H9 (cell line): ENCODE measurements around the gene CCND2. TPM values are rescaled to one million over a fixed set of nuclear protein-coding genes. Genes with fewer than 3 reads are reported as not detected.

Source experiments
- DNase-seq: peaks from one replicate; pipeline ENCODE4 v3.0.0-alpha.2; 2017
- H2AFZ ChIP-seq: one replicate; pipeline ENCODE4 v1.6.1; 2013; ENCODE audit warnings: mild to moderate bottlenecking, low read length, control low read depth, moderate library complexity
- H2AK5ac ChIP-seq: 2 replicates; pipeline ENCODE4 v1.6.1; 2013; ENCODE audit warnings: low read length, control low read depth, mixed read lengths; ENCODE audit not compliant: insufficient read length
- H2BK120ac ChIP-seq: one replicate; pipeline ENCODE4 v1.6.1; 2013; ENCODE audit warnings: low read depth, mild to moderate bottlenecking, low read length, control low read depth, inconsistent platforms; ENCODE audit not compliant: poor library complexity, severe bottlenecking
- H2BK12ac ChIP-seq: 2 replicates; pipeline ENCODE4 v1.6.1; 2013; ENCODE audit warnings: low read length, control low read depth, mixed read lengths, low read depth; ENCODE audit not compliant: insufficient read length
- H2BK15ac ChIP-seq: 2 replicates; pipeline ENCODE4 v1.6.1; 2013; ENCODE audit warnings: low read depth, low read length, control low read depth
- H2BK20ac ChIP-seq: one replicate; pipeline ENCODE4 v1.6.1; 2013; ENCODE audit warnings: low read depth, mild to moderate bottlenecking, low read length, control low read depth, inconsistent platforms; ENCODE audit not compliant: poor library complexity, severe bottlenecking
- H2BK5ac ChIP-seq: 2 replicates; pipeline ENCODE4 v1.6.1; 2013; ENCODE audit warnings: low read length, control low read depth, mixed read lengths; ENCODE audit not compliant: insufficient read length
- H3K14ac ChIP-seq: 2 replicates; pipeline ENCODE4 v1.6.1; 2013; ENCODE audit warnings: low read length, control low read depth; ENCODE audit not compliant: insufficient read depth
- H3K18ac ChIP-seq: 2 replicates; pipeline ENCODE4 v1.6.1; 2013; ENCODE audit warnings: low read depth, mild to moderate bottlenecking, mixed read lengths, low read length, control low read depth; ENCODE audit not compliant: insufficient read length
- H3K23ac ChIP-seq: 2 replicates; pipeline ENCODE4 v1.6.1; 2013; ENCODE audit warnings: low read length, control low read depth, mixed read lengths, low read depth; ENCODE audit not compliant: insufficient read length
- H3K23me2 ChIP-seq: 2 replicates; pipeline ENCODE4 v1.6.1; 2013; ENCODE audit warnings: low read depth, mild to moderate bottlenecking, mixed read lengths, low read length, control low read depth; ENCODE audit not compliant: insufficient read length, poor library complexity, severe bottlenecking
- H3K27ac ChIP-seq: 2 replicates; pipeline ENCODE4 v1.5.1; 2013; ENCODE audit warnings: low read length, control low read depth, mixed read lengths, low read depth; ENCODE audit not compliant: insufficient read length
- H3K27me3 ChIP-seq: 2 replicates; pipeline ENCODE4 v1.6.1; 2013; ENCODE audit warnings: low read length, control low read depth, inconsistent platforms; ENCODE audit not compliant: insufficient read depth
- H3K4ac ChIP-seq: 2 replicates; pipeline ENCODE4 v1.6.1; 2013; ENCODE audit warnings: low read depth, mild to moderate bottlenecking, control low read depth, inconsistent platforms, low read length, moderate library complexity
- H3K4me1 ChIP-seq: 2 replicates; pipeline ENCODE4 v1.6.1; 2013; ENCODE audit warnings: low read length, control low read depth, inconsistent platforms; ENCODE audit not compliant: insufficient read depth
- H3K4me2 ChIP-seq: 2 replicates; pipeline ENCODE4 v1.6.1; 2013; ENCODE audit warnings: low read length, control low read depth, mixed read lengths; ENCODE audit not compliant: insufficient read length, insufficient read depth
- H3K56ac ChIP-seq: 2 replicates; pipeline ENCODE4 v1.6.1; 2013; ENCODE audit warnings: low read depth, mild to moderate bottlenecking, mixed read lengths, low read length, control low read depth; ENCODE audit not compliant: insufficient read length
- H3K79me1 ChIP-seq: 2 replicates; pipeline ENCODE4 v1.6.1; 2013; ENCODE audit warnings: low read depth, mild to moderate bottlenecking, moderate library complexity, low read length, control low read depth, inconsistent platforms; ENCODE audit not compliant: insufficient read depth, poor library complexity, severe bottlenecking
- H3K79me2 ChIP-seq: 2 replicates; pipeline ENCODE4 v1.6.1; 2013; ENCODE audit warnings: low read length, control low read depth, inconsistent platforms; ENCODE audit not compliant: insufficient read depth
- H3K9ac ChIP-seq: 2 replicates; pipeline ENCODE4 v1.6.1; 2013; ENCODE audit warnings: low read length, control low read depth, mixed read lengths; ENCODE audit not compliant: insufficient read length; ENCODE audit errors: extremely low read depth
- H3K9me3 ChIP-seq: one replicate; pipeline ENCODE4 v1.6.1; 2013; ENCODE audit warnings: low read depth, low read length, inconsistent platforms; ENCODE audit not compliant: control insufficient read depth
- H3T11ph ChIP-seq: one replicate; pipeline ENCODE4 v1.6.1; 2013; ENCODE audit warnings: mild to moderate bottlenecking, low read length, control low read depth, inconsistent platforms
- H4K20me1 ChIP-seq: one replicate; pipeline ENCODE4 v1.6.1; 2013; ENCODE audit not compliant: control insufficient read depth, insufficient read length, insufficient read depth
- H4K5ac ChIP-seq: 2 replicates; pipeline ENCODE4 v1.6.1; 2013; ENCODE audit warnings: low read depth, mild to moderate bottlenecking, mixed read lengths, low read length, control low read depth; ENCODE audit not compliant: insufficient read length
- H4K8ac ChIP-seq: replicated peaks from 2 replicates; pipeline ENCODE4 v1.6.1; 2013; ENCODE audit warnings: low read length, control low read depth, mixed read lengths, low read depth; ENCODE audit not compliant: insufficient read length
- H4K91ac ChIP-seq: 2 replicates; pipeline ENCODE4 v1.6.1; 2013; ENCODE audit warnings: low read depth, mild to moderate bottlenecking, moderate library complexity, mixed read lengths, low read length, control low read depth; ENCODE audit not compliant: insufficient read length
- H3K27ac Mint-ChIP-seq, 3 experiments: 2 replicates in 2 of 3; 3 replicates in 1 of 3; pipeline ENCODE4 v1.8.0; 2020 to 2021; ENCODE audit warnings: mixed read lengths in 3 of 3, mild to moderate bottlenecking in 1 of 3, moderate library complexity in 1 of 3
- H3K27me3 Mint-ChIP-seq: 2 replicates; pipeline ENCODE4 v1.8.0; 2021; ENCODE audit warnings: low read depth, mild to moderate bottlenecking, moderate library complexity, mixed read lengths
- H3K36me3 Mint-ChIP-seq, 3 experiments: 2 replicates in 2 of 3; 3 replicates in 1 of 3; pipeline ENCODE4 v1.8.0; 2020 to 2021; ENCODE audit warnings: low read depth in 3 of 3, mixed read lengths in 3 of 3; ENCODE audit not compliant: insufficient read depth in 1 of 3
- H3K4me1 Mint-ChIP-seq, 2 experiments: 2 replicates each; pipeline ENCODE4 v1.8.0; 2020; ENCODE audit warnings: mixed read lengths in 2 of 2
- H3K4me3 Mint-ChIP-seq, 2 experiments: 2 replicates in 1 of 2; 3 replicates in 1 of 2; pipeline ENCODE4 v1.8.0; 2020 to 2021; ENCODE audit warnings: mild to moderate bottlenecking in 2 of 2, mixed read lengths in 2 of 2, moderate library complexity in 1 of 2
- H3K9me3 Mint-ChIP-seq, 2 experiments: 2 replicates in 1 of 2; 3 replicates in 1 of 2; pipeline ENCODE4 v1.8.0; 2020; ENCODE audit warnings: mild to moderate bottlenecking in 2 of 2, mixed read lengths in 2 of 2, moderate library complexity in 1 of 2
- CTCF ChIP-seq: fragments of 200-600 bp; sonication (generic); conservative IDR thresholded peaks from 3 replicates; pipeline ENCODE4 v1.8.0; 2021; ENCODE audit warnings: antibody characterized with exemption, mild to moderate bottlenecking
- WGBS: extraction: QIAGEN DNeasy Blood & Tissue Kit; methylation state at CpG from one replicate; pipeline ENCODE4 v1.1.7; 2013; ENCODE audit warnings: missing lambda C conversion rate, low lambda C conversion rate, mixed read lengths; ENCODE audit not compliant: insufficient read length; ENCODE audit errors: extremely low coverage; 5-methylcytosine and 5-hydroxymethylcytosine counted together
- total RNA-seq: library from RNA; stranded (reverse); gene quantifications from 2 replicates; pipeline ENCODE4 v1.2.1, GENCODE V29; 2021

Gene CCND2
- total RNA-seq, 1 experiment from 2014 or later, result 104 TPM

GRCh38 chr12:4320497-4320852 lies 46.9 kb downstream of the CCND2 start:
- Histone ChIP-seq H2AK5ac (no peak overlapping the region), H3K56ac (no peak overlapping the region), H3K14ac (peak overlapping the region; percentile 77; the same call in 1 of the 2 replicates), H3K79me2 (peaks cover 2% of the 10 kb centered on the region; the same call in 1 of the 2 replicates), H2BK5ac (no peak overlapping the region), H3K9ac (peak overlapping the region; percentile 71), H3K27ac (no peak overlapping the region), H3K27me3 (no peaks in the 10 kb centered on the region), H3K9me3 (no peaks in the 10 kb centered on the region), H3K79me1 (peaks cover 7% of the 10 kb centered on the region), H3T11ph (no peak overlapping the region), H2BK20ac (no peak overlapping the region), H4K20me1 (no peaks in the 10 kb centered on the region), H3K4me2 (peak overlapping the region; percentile 54), H4K91ac (no peak overlapping the region), H4K5ac (no peak overlapping the region), H2BK12ac (no peak overlapping the region), H2BK15ac (no peak overlapping the region), H3K23ac (no peak overlapping the region), H2BK120ac (no peak overlapping the region), H3K4me1 (no peaks in the 10 kb centered on the region; the same call in 1 of the 2 replicates), H3K4ac (no peak overlapping the region), H3K18ac (peak overlapping the region; percentile 67), H3K23me2 (peaks cover 4% of the 10 kb centered on the region), H4K8ac (no peak overlapping the region), H2AFZ (no peak overlapping the region)
- H3K27ac Mint-ChIP-seq, result peak overlapping the region; percentile 64 to 98 (median 96); a peak in 6 of 7 replicates
- peaks cover 3 to 4% of the 10 kb centered on the region in 2 experiments for H3K9me3 Mint-ChIP-seq
- whole genome bisulfite sequencing, result no CpG with 5 or more reads among the region's 13 CpGs
- H3K4me3 Mint-ChIP-seq, result peak overlapping the region; percentile 89 to 91
- peaks cover 10 to 13% (median 13%) of the 10 kb centered on the region in 3 experiments for H3K36me3 Mint-ChIP-seq
- no peak for TF ChIP-seq CTCF
- H3K4me1 Mint-ChIP-seq, result peaks cover 17 to 18% of the 10 kb centered on the region in 2 experiments
- no peak for DNase-seq
- H3K27me3 Mint-ChIP-seq, result peaks cover 24% of the 10 kb centered on the region
